Fibroblast of lung (primary cell): ENCODE data around the gene MICAL3. TPM values are rescaled to one million over a fixed set of nuclear protein-coding genes. Genes with fewer than 3 reads are reported as not detected.
A peak's percentile ranks its signal among the peaks of the same experiment; 100 is the strongest.

ENCODE experiments used
- DNase-seq, 2 donors: peaks; one replicate each; pipeline versions ENCODE4 v3.0.0 to v3.0.0-alpha.2; 2010; ENCODE audit warnings: low read depth in 2 of 2
- H2AFZ ChIP-seq: 2 replicates; pipeline ENCODE4 v1.5.1; 2012; ENCODE audit warnings: low read length, control low read depth, inconsistent platforms
- H3K27ac ChIP-seq: 2 replicates; pipeline ENCODE4 v1.5.1; 2011; ENCODE audit warnings: low read length, control low read depth; ENCODE audit not compliant: insufficient read depth
- H3K27me3 ChIP-seq: 2 replicates; pipeline ENCODE4 v1.5.1; 2011; ENCODE audit warnings: mild to moderate bottlenecking, low read length; ENCODE audit not compliant: control insufficient read depth, insufficient read depth
- H3K36me3 ChIP-seq: 2 replicates; pipeline ENCODE4 v1.5.1; 2011; ENCODE audit warnings: low read length; ENCODE audit not compliant: control insufficient read depth, insufficient read depth
- H3K4me1 ChIP-seq: 2 replicates; pipeline ENCODE4 v1.5.1; 2011; ENCODE audit warnings: low read length; ENCODE audit not compliant: control insufficient read depth, insufficient read depth; ENCODE audit errors: extremely low read depth
- H3K4me2 ChIP-seq: 2 replicates; pipeline ENCODE4 v1.5.1; 2011; ENCODE audit warnings: low read length, control low read depth; ENCODE audit not compliant: insufficient read depth; ENCODE audit errors: extremely low read depth
- H3K4me3 ChIP-seq, 4 experiments: fragments of 200-600 bp in 1 of 4; sonication (generic) in 1 of 4; replicated peaks in 1 of 4; 2 replicates each; pipeline ENCODE4 v1.5.1; 2011 to 2016; ENCODE audit warnings: low read length in 4 of 4, low read depth in 3 of 4, mild to moderate bottlenecking in 3 of 4, control low read depth in 2 of 4, inconsistent platforms in 1 of 4, mixed read lengths in 1 of 4; ENCODE audit not compliant: insufficient read depth in 1 of 4; ENCODE audit errors: control extremely low read depth in 1 of 4
- H3K79me2 ChIP-seq: 2 replicates; pipeline ENCODE4 v1.5.1; 2012; ENCODE audit warnings: mild to moderate bottlenecking, low read length, inconsistent platforms; ENCODE audit not compliant: control insufficient read depth, insufficient read depth
- H3K9ac ChIP-seq: 2 replicates; pipeline ENCODE4 v1.5.1; 2011; ENCODE audit warnings: mild to moderate bottlenecking, low read length, control low read depth; ENCODE audit not compliant: insufficient read depth
- H3K9me3 ChIP-seq: 2 replicates; pipeline ENCODE4 v1.5.1; 2012; ENCODE audit warnings: low read depth, low read length; ENCODE audit not compliant: control insufficient read depth, insufficient read depth
- H4K20me1 ChIP-seq: 2 replicates; pipeline ENCODE4 v1.5.1; 2011; ENCODE audit warnings: low read length; ENCODE audit not compliant: control insufficient read depth, insufficient read depth; ENCODE audit errors: extremely low read depth
- CTCF ChIP-seq, 2 donors: IDR thresholded peaks in 1 of 2; conservative IDR thresholded peaks in 1 of 2; 1 replicate in 1 of 2; 2 replicates in 1 of 2; pipeline ENCODE4 v1.5.1; 2011 to 2012; ENCODE audit warnings: low read length in 2 of 2, control low read depth in 1 of 2, inconsistent platforms in 1 of 2, low read depth in 1 of 2, mild to moderate bottlenecking in 1 of 2
- EZH2 ChIP-seq: IDR thresholded peaks from 2 replicates; pipeline ENCODE4 v1.5.1; 2012; ENCODE audit warnings: low read length, control low read depth, mild to moderate bottlenecking; ENCODE audit errors: missing control alignments
- polyA plus RNA-seq, 2 donors: library from polyadenylated mRNA; depleted of rRNA in 1 of 2; stranded (reverse) in 1 of 2; unstranded in 1 of 2; fragments of >200 nt; gene quantifications; 2 replicates each; pipeline ENCODE4 v1.2.1, GENCODE V29; 2011 to 2012; ENCODE audit warnings: missing spikeins in 1 of 2
- total RNA-seq: library from RNA; depleted of rRNA; stranded (reverse); fragments of >200 nt; gene quantifications from 2 replicates; pipeline ENCODE4 v1.2.1, GENCODE V29; 2014

Gene MICAL3
- total and polyA plus RNA-seq, 2 donors (not counting 1 experiment from before 2014, with no cell fraction given), result 10.8 to 22.6 TPM

GRCh38 chr22:17761138-17761488 is 263.2 kb downstream of the MICAL3 start:
- no peaks in the 10 kb centered on the region for H3K79me2 ChIP-seq
- H3K27me3 ChIP-seq, result no peaks in the 10 kb centered on the region

GRCh38 chr22:17754233-17754925 is 270.0 kb downstream of the MICAL3 start:
- Histone ChIP-seq H2AFZ (no peak overlapping the region), H3K9ac (no peak overlapping the region), H3K4me1 (no peaks in the 10 kb centered on the region), H3K4me3 (no peak overlapping the region), H3K4me2 (no peak overlapping the region), H3K27ac (no peak overlapping the region), H4K20me1 (no peaks in the 10 kb centered on the region), H3K79me2 (no peaks in the 10 kb centered on the region), H3K27me3 (no peaks in the 10 kb centered on the region), H3K36me3 (no peaks in the 10 kb centered on the region), H3K9me3 (no peaks in the 10 kb centered on the region)
- TF ChIP-seq CTCF (conservative IDR thresholded peaks at IDR 0.05 in 1 of 2, IDR thresholded peaks at IDR 0.05 in 1 of 2; ENCODE audit: low read depth in 1 of 2, low read length in 2 of 2), result peak in 1 of 2 donors; percentile 29
- TF ChIP-seq EZH2, result no peak
- no peak for DNase-seq

More at GRCh38 chr22:17761138-17761488, 263.2 kb downstream of the MICAL3 start:
- no peak for DNase-seq
- Histone ChIP-seq H2AFZ (no peak overlapping the region), H3K36me3 (no peaks in the 10 kb centered on the region), H3K9me3 (no peaks in the 10 kb centered on the region), H3K4me3 (no peak overlapping the region), H3K4me2 (no peak overlapping the region), H3K9ac (no peak overlapping the region), H3K27ac (no peak overlapping the region), H3K4me1 (no peaks in the 10 kb centered on the region), H4K20me1 (no peaks in the 10 kb centered on the region)
- no peak for TF ChIP-seq EZH2
- no peak for TF ChIP-seq CTCF (conservative IDR thresholded peaks at IDR 0.05 in 1 of 2, IDR thresholded peaks at IDR 0.05 in 1 of 2; ENCODE audit: low read depth in 1 of 2, low read length in 2 of 2)

GRCh38 chr22:17753401-17753989 is 270.9 kb downstream of the MICAL3 start:
- no peak overlapping the region for H3K27ac ChIP-seq
- DNase-seq, result peak; percentile 58 to 79
- no peak for TF ChIP-seq CTCF (conservative IDR thresholded peaks at IDR 0.05 in 1 of 2, IDR thresholded peaks at IDR 0.05 in 1 of 2; ENCODE audit: low read depth in 1 of 2, low read length in 2 of 2)
- no peak for TF ChIP-seq EZH2

More at GRCh38 chr22:17753401-17753989, 270.9 kb downstream of the MICAL3 start:
- Histone ChIP-seq H3K4me1 (no peaks in the 10 kb centered on the region), H2AFZ (no peak overlapping the region), H3K4me2 (no peak overlapping the region), H3K9ac (no peak overlapping the region), H3K79me2 (no peaks in the 10 kb centered on the region), H4K20me1 (no peaks in the 10 kb centered on the region), H3K27me3 (no peaks in the 10 kb centered on the region), H3K4me3 (no peak overlapping the region), H3K9me3 (no peaks in the 10 kb centered on the region), H3K36me3 (no peaks in the 10 kb centered on the region)
